Placental epithelial cell (primary cell): ENCODE results near the gene GRPEL1. TPM values are rescaled to one million over a fixed set of nuclear protein-coding genes. Genes with fewer than 3 reads are reported as not detected.

Source experiments
- total RNA-seq: library from RNA; depleted of rRNA; stranded (reverse); fragments of >200 nt; gene quantifications from 2 replicates; pipeline ENCODE4 v1.2.3, GENCODE V29; 2012

The GRPEL1 gene
- 9.4 and 12.9 TPM in 2 replicates for total RNA-seq

DNA sequence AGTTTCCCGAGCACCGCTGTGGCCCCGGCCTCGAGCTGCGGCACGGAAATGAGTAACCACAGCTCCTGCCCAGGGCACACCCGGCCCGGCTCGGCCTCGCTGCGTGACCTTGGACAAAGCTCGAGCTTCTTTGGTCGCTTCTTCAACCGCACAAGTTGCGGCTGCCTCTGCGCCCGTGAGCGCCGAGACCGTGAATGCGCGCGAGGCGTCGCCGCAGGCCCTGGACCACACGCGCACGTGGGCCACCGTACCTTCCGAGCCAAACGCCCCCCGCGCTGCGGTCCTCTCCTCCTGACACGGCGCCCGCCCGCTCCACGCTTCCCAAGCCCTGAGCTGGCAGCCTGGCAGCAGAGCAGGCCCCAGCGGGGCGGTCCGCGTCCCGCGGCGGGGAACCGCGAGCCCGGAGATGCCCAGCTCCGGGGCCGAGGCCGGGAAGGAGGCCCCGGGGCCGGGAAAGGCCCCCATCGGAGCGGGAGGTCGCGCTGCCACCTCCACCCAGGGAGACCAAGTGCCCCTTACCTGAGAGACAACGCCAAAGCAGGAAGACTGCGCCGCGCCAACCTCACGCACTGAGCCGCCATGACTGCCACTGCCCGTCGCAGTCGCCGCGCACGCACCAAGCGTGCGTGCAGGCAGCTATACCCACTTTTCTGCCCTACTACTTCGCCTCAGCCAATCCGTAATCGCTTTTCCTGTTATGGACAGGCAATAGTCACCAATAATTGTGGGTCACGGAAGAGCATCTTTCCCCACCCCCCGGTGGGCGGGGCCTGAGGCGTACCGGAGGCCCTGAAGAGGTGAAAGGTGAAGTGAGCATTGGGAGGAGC is at the start of gene GRPEL1:
Gene GRPEL1 (minus strand): TSS at position 613 of the 827 bp plus-strand sequence. CDS start 32 bp downstream, at position 581.

DNA sequence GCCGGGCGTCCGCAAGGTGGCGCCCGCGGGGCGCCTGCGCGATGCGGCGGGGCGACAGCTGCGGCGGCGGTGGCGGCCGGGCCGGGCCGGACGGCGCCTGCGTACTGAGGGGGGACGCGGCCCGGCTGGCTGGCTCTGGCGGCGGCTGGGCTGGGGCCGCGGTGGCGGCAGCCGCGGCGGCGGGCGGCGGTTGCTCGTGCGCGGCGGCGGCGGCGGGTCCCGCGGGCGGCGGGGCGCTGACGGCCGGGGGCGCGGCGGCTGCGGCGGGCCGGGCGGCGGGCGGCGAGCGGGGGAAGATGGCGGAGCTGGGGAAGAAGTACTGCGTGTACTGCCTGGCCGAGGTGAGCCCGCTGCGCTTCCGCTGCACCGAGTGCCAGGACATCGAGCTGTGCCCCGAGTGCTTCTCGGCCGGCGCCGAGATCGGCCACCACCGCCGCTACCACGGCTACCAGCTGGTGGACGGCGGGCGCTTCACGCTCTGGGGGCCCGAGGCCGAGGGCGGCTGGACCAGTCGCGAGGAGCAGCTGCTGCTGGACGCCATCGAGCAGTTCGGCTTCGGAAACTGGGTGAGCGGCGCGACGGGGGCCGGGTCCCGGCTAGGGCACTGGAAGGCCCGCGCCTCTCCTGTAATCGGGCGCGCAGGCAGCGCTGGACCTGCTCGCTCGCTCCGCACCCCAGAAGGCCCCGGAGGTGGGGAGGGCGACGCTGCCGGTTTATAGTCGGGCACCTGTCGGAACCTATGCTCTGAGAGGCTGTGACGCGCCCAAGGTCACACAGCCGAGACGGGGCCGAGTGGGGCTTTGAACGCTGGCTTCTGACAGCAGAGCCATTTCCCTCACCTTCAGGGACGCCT is 24.4 kb downstream of the GRPEL1 start, which contains the start of gene TADA2B:
Gene TADA2B (plus strand): TSS at position 89 of the 853 bp plus-strand sequence. CDS start 208 bp downstream, at position 297.

Other genes with a start within 250 kb of the GRPEL1 start
- 58.1 and 66.7 TPM in 2 replicates for gene TBC1D14, start 158.2 kb downstream of the GRPEL1 start, total RNA-seq
- 14.2 and 18.8 TPM in 2 replicates for gene TADA2B, start 24.7 kb downstream of the GRPEL1 start, total RNA-seq
- under 0.01 TPM in 1 of 2 replicates, not detected in the other for gene SORCS2, start 124.5 kb upstream of the GRPEL1 start, total RNA-seq